SK-N-SH (cell line): ENCODE measurements around the gene SNHG17. TPM values are rescaled to one million over a fixed set of nuclear protein-coding genes. Genes with fewer than 3 reads are reported as not detected.
"Not testable (repeated sequence)": the region's sequence is repeated elsewhere in the genome, so short reads cannot be mapped to it uniquely, and the experiment has no call there.

Experiments used
- CTCF ChIA-PET: fragments of 300-600, 350-600 bp; formaldehyde crosslinking; extraction: SDS; loops from one replicate; lab custom pipeline; 2021; lab: Yijun Ruan, JAX
- POLR2A ChIA-PET: fragments of 350-600 bp; sonication (Branson Sonifier 250); formaldehyde crosslinking; extraction: SDS; loops from one replicate; lab custom pipeline; 2020; ENCODE audit warnings: antibody characterized with exemption, inconsistent platforms; lab: Yijun Ruan, JAX
- DNase-seq: peaks from one replicate; pipeline ENCODE4 v3.0.0; 2012
- H2AFZ ChIP-seq: fragments of 200-600 bp; sonication (generic); 2 replicates; pipeline ENCODE4 v1.8.1; 2016; ENCODE audit warnings: antibody characterized with exemption, mild to moderate bottlenecking, low read depth
- H3F3A ChIP-seq: fragments of 200-600 bp; sonication (generic); replicated peaks from 2 replicates; pipeline ENCODE3; 2016; ENCODE audit warnings: antibody characterized with exemption, mild to moderate bottlenecking; ENCODE audit not compliant: insufficient read depth
- H3K27ac ChIP-seq, 2 experiments: fragments of 200-500 bp in 1 of 2; fragments of 200-600 bp in 1 of 2; sonication (Bioruptor generic) in 1 of 2; sonication (generic), shearing (Covaris generic) in 1 of 2; 2 replicates each; pipeline versions ENCODE4 v1.5.1 to v1.6.1; 2014 to 2016; ENCODE audit warnings: low read depth in 2 of 2, inconsistent platforms in 1 of 2, low read length in 1 of 2, mild to moderate bottlenecking in 1 of 2, mixed read lengths in 1 of 2
- H3K27me3 ChIP-seq: fragments of 200-600 bp; sonication (generic), shearing (Covaris generic); 2 replicates; pipeline ENCODE4 v1.6.1; 2016; ENCODE audit warnings: mixed run types; ENCODE audit not compliant: insufficient read depth
- H3K36me3 ChIP-seq, 2 experiments: fragments of 200-500 bp in 1 of 2; fragments of 200-600 bp in 1 of 2; sonication (Bioruptor generic) in 1 of 2; sonication (generic) in 1 of 2; replicated peaks in 1 of 2; 2 replicates each; pipeline versions ENCODE3 to v1.5.1; 2014 to 2016; ENCODE audit warnings: low read length in 1 of 2, mild to moderate bottlenecking in 1 of 2; ENCODE audit not compliant: insufficient read depth in 2 of 2, control insufficient read depth in 1 of 2
- H3K4me1 ChIP-seq, 2 experiments: fragments of 200-500 bp in 1 of 2; fragments of 200-600 bp in 1 of 2; sonication (Bioruptor generic) in 1 of 2; sonication (generic), shearing (Covaris generic) in 1 of 2; 2 replicates each; pipeline versions ENCODE4 v1.5.1 to v1.6.1; 2014 to 2016; ENCODE audit warnings: low read depth in 1 of 2, low read length in 1 of 2, mixed run types in 1 of 2; ENCODE audit not compliant: insufficient read depth in 2 of 2, control insufficient read depth in 1 of 2
- H3K4me2 ChIP-seq: fragments of 200-600 bp; sonication (generic), shearing (Covaris generic); 2 replicates; pipeline ENCODE4 v1.6.1; 2017; ENCODE audit warnings: mixed run types
- H3K4me3 ChIP-seq, 2 experiments: fragments of 200-500 bp in 1 of 2; fragments of 200-600 bp in 1 of 2; sonication (Bioruptor generic) in 1 of 2; sonication (generic), shearing (Covaris generic) in 1 of 2; 2 replicates each; pipeline versions ENCODE4 v1.5.1 to v1.8.1; 2014 to 2016; ENCODE audit warnings: low read depth in 2 of 2, inconsistent platforms in 1 of 2, low read length in 1 of 2, mild to moderate bottlenecking in 1 of 2, mixed read lengths in 1 of 2, moderate library complexity in 1 of 2
- H3K79me2 ChIP-seq: fragments of 200-600 bp; sonication (generic); 2 replicates; pipeline ENCODE4 v1.8.1; 2017; ENCODE audit warnings: mild to moderate bottlenecking; ENCODE audit not compliant: insufficient read depth
- H3K9ac ChIP-seq: fragments of 200-600 bp; sonication (generic); 2 replicates; pipeline ENCODE4 v1.6.1; 2017; ENCODE audit warnings: mixed run types
- H3K9me2 ChIP-seq: fragments of 200-600 bp; sonication (generic); 2 replicates; pipeline ENCODE4 v1.6.1; 2017; ENCODE audit warnings: mixed run types
- H3K9me3 ChIP-seq: fragments of 200-600 bp; sonication (generic); 2 replicates; pipeline ENCODE4 v1.6.1; 2017; ENCODE audit warnings: mixed run types, mild to moderate bottlenecking, moderate library complexity
- H4K20me1 ChIP-seq: fragments of 200-600 bp; sonication (generic); 2 replicates; pipeline ENCODE4 v1.6.1; 2017; ENCODE audit warnings: mild to moderate bottlenecking, mixed run types; ENCODE audit not compliant: insufficient read depth
- CHD2 ChIP-seq: fragments of 150-350 bp; IDR thresholded peaks from 2 replicates; pipeline ENCODE4 v1.6.1; 2018; ENCODE audit warnings: low read length; ENCODE audit not compliant: partially characterized antibody
- EP300 ChIP-seq, 2 experiments: IDR thresholded peaks; 2 replicates each; pipeline versions ENCODE4 v1.4.0 to v1.6.1; 2012; ENCODE audit warnings: borderline replicate concordance in 1 of 2, low read depth in 1 of 2, low read length in 1 of 2
- FOSL2 ChIP-seq: IDR thresholded peaks from 2 replicates; pipeline ENCODE4 v1.4.0; 2012; ENCODE audit warnings: low read depth, mild to moderate bottlenecking, moderate library complexity, borderline replicate concordance
- RXRA ChIP-seq: IDR thresholded peaks from 2 replicates; pipeline ENCODE4 v1.4.0; 2012; ENCODE audit warnings: low read depth, mild to moderate bottlenecking, borderline replicate concordance
- SIN3A ChIP-seq: IDR thresholded peaks from 2 replicates; pipeline ENCODE4 v1.6.1; 2012; ENCODE audit warnings: low read depth, mild to moderate bottlenecking, low read length, moderate library complexity, borderline replicate concordance
- TAF1 ChIP-seq: IDR thresholded peaks from 2 replicates; pipeline ENCODE4 v1.6.1; 2012; ENCODE audit warnings: low read depth, mild to moderate bottlenecking, low read length, moderate library complexity, borderline replicate concordance
- WGBS: methylation state at CpG from one replicate; pipeline ENCODE4 v1.1.6; 2017; ENCODE audit warnings: low lambda C conversion rate; 5-methylcytosine and 5-hydroxymethylcytosine counted together
- polyA plus RNA-seq, 3 experiments: library from polyadenylated mRNA; depleted of rRNA; stranded (reverse); fragments of >200 nt; gene quantifications; 2 replicates each; pipeline ENCODE4 v1.2.3, GENCODE V29; 2012
- TF ChIP-seq, protein P1 (sequence below): fragments of 150-350 bp; IDR thresholded peaks from 2 replicates; pipeline ENCODE4 v1.6.1; 2017; ENCODE audit warnings: antibody characterized with exemption, low read length, low read depth, borderline replicate concordance

Gene SNHG17
- polyA plus RNA-seq, 1 of the 3 experiments (the other 2 are of a cell fraction) = 40.3 TPM

DNA sequence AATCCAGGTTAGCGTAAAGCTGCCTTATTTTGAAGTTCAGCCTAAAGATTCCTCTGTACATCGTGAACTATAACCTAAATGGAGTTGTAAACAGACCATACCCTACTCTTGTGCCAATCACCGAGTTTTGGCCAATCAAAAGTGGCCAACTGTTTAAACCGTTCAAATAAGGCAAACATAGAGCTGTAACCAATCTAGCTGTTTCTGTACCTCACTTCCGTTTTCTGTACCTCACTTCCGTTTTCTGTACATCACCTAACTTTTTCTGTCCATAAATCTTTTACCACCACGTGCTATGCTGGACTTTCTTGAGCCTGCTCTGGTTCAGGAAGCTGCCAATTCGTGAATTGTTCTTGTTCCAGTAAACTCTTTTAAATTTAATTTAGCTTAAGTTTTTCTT, 49.1 kb downstream of the SNHG17 start:
- H4K20me1 ChIP-seq = no peaks in the 10 kb centered on the region
- H3K27ac ChIP-seq = no peak overlapping the region
- no peaks in the 10 kb centered on the region for H3K9me3 ChIP-seq
- no peak for TF ChIP-seq EP300 (IDR thresholded peaks at IDR 0.05; ENCODE audit: borderline replicate concordance in 1 of 2, low read depth in 1 of 2, low read length in 1 of 2)
- TF ChIP-seq CHD2 = no peak
- no peaks in the 10 kb centered on the region for H3K9me2 ChIP-seq
- no peak overlapping the region for H2AFZ ChIP-seq
- ChIA-PET POLR2A (no interaction called here), CTCF (no interaction called here)
- H3K9ac ChIP-seq = no peak overlapping the region
- peaks cover 11% of the 10 kb centered on the region; the same call in 1 of the 2 replicates for H3K27me3 ChIP-seq
- 66% methylated on average over 8 of the region's 8 CpGs for WGBS
- no peaks in the 10 kb centered on the region for H3K79me2 ChIP-seq
- DNase-seq = no peak
- no peaks in the 10 kb centered on the region for H3F3A ChIP-seq
- no peak overlapping the region for H3K4me3 ChIP-seq
- no peaks in the 10 kb centered on the region for H3K36me3 ChIP-seq
- H3K4me1 ChIP-seq = no peaks in the 10 kb centered on the region
- no peak overlapping the region for H3K4me2 ChIP-seq

DNA sequence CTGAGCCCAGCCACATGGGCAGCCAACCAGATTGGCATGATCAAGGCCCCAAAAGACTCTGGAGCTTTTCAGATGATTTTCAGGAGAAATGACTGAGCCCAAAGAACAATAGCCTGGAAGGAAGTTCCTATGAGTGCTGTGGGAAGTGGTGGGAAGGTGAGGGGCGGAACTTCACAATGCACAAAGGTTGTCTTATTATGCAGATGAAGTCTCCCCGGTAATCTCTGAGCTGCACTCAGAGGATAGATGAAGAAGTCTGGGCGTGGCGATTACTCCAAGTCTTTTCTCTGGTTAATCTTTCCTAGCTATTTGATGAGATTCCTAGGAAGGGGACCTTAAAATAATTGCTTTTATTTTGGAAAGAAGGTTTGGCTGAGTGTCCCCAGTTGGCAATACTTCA, 52.0 kb downstream of the SNHG17 start:
- Histone ChIP-seq H3K79me2 (no peaks in the 10 kb centered on the region), H2AFZ (no peak overlapping the region), H3K4me3 (no peak overlapping the region), H3F3A (no peaks in the 10 kb centered on the region), H3K9ac (no peak overlapping the region), H3K9me2 (no peaks in the 10 kb centered on the region), H3K27me3 (peaks cover 11% of the 10 kb centered on the region; the same call in 1 of the 2 replicates), H3K36me3 (no peaks in the 10 kb centered on the region), H4K20me1 (no peaks in the 10 kb centered on the region), H3K4me2 (no peak overlapping the region), H3K9me3 (no peaks in the 10 kb centered on the region), H3K27ac (no peak overlapping the region), H3K4me1 (no peaks in the 10 kb centered on the region)
- no peak for TF ChIP-seq SIN3A
- TF ChIP-seq TAF1 = no peak
- TF ChIP-seq, protein P1, sequence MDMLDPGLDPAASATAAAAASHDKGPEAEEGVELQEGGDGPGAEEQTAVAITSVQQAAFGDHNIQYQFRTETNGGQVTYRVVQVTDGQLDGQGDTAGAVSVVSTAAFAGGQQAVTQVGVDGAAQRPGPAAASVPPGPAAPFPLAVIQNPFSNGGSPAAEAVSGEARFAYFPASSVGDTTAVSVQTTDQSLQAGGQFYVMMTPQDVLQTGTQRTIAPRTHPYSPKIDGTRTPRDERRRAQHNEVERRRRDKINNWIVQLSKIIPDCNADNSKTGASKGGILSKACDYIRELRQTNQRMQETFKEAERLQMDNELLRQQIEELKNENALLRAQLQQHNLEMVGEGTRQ = no peak
- no peak for TF ChIP-seq RXRA
- TF ChIP-seq FOSL2 = no peak
- DNase-seq = no peak
- 59% methylated on average over 4 of the region's 4 CpGs for WGBS
- ChIA-PET CTCF (interaction anchor here (0.7 to 2.4 kb wide), 4 partner anchors 10 to 325 kb away, joined by 3 to 9 read pairs (median 5); no protein-coding TSS in a partner anchor), POLR2A (no interaction called here)

DNA sequence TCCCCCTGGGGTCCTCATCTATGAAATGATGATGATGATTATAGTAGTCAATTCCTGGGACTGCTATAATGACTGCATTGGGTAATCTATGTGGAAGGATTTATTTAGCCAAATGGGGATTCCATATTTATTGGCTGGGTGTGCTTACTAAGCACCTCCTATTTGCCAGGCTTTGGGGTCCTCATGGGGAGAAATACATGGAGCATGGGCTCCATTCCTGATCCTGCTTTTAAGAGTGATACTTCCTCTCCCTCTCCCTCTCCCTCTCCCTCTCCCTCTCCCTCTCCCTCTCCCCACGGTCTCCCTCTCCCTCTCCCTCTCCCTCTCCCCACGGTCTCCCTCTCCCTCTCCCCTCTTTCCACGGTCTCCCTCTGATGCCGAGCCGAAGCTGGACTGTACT, 57.3 kb downstream of the SNHG17 start:
- not testable (repeated sequence) for H2AFZ ChIP-seq

More for the DNA sequence above, 57.3 kb downstream of the SNHG17 start:
- 62% methylated on average over 5 of the region's 5 CpGs for WGBS
- H3K4me2 ChIP-seq, H3K4me3 ChIP-seq, POLR2A ChIA-PET, H3K9me2 ChIP-seq, H3F3A ChIP-seq, H3K79me2 ChIP-seq, H3K9me3 ChIP-seq, H3K4me1 ChIP-seq, H3K9ac ChIP-seq, H3K36me3 ChIP-seq, H4K20me1 ChIP-seq, H3K27ac ChIP-seq, DNase-seq: not testable (repeated sequence)
- H3K27me3 ChIP-seq = peaks cover 18% of the 10 kb centered on the region
- CTCF ChIA-PET = interaction anchor here (0.6 to 1.2 kb wide), 2 partner anchors 28 to 31 kb away, joined by 3 read pairs; no protein-coding TSS in a partner anchor
